Measurements from ENCODE around the gene IFFO2. TPM values are rescaled to one million over a fixed set of nuclear protein-coding genes. Genes with fewer than 3 reads are reported as not detected.

IFFO2 gene
- 4.3 TPM for total RNA-seq
- 14.2 TPM for polyA plus RNA-seq

- peak within 1 kb of the TSS; percentile 78 for H3K27ac ChIP-seq (ENCODE audit: low read depth)
- H3K4me1 ChIP-seq (ENCODE audit: insufficient read depth): no peaks in the 10 kb centered on the region
- H3K4me3 ChIP-seq (ENCODE audit: low read depth, low read length): peak within 1 kb of the TSS; percentile 92
- DNase-seq (ENCODE audit: extremely low spot score): peak; percentile 87
- H3K36me3 ChIP-seq (ENCODE audit: insufficient read depth): no peaks in the 10 kb centered on the region
- under 1% methylated on average over 119 of the region's 119 CpGs for WGBS
Observed at GRCh38 chr1:18956193-18957135, at the start of gene IFFO2. Gene IFFO2, minus strand, starts transcription at chr1:18956676. Its CDS starts 344 bp downstream, at chr1:18956332.

GRCh38 chr1:19006000-19006399 lies 49.5 kb upstream of the IFFO2 start:
- H3K4me1 ChIP-seq (ENCODE audit: insufficient read depth): no peaks in the 10 kb centered on the region
- no peak overlapping the region for H3K4me3 ChIP-seq (ENCODE audit: low read depth, low read length)
- no peak for DNase-seq (ENCODE audit: extremely low spot score)
- WGBS: 55% methylated on average over 4 of the region's 4 CpGs
- no peaks in the 10 kb centered on the region for H3K36me3 ChIP-seq (ENCODE audit: insufficient read depth)
- no peak overlapping the region for H3K27ac ChIP-seq (ENCODE audit: low read depth)

- Histone ChIP-seq H3K27ac (ENCODE audit: low read depth) (no peak overlapping the region), H3K4me1 (ENCODE audit: insufficient read depth) (no peaks in the 10 kb centered on the region), H3K4me3 (ENCODE audit: low read depth, low read length) (no peak overlapping the region), H3K36me3 (ENCODE audit: insufficient read depth) (no peaks in the 10 kb centered on the region)
- WGBS: 88% methylated on average over 11 of the region's 11 CpGs
- no peak for DNase-seq (ENCODE audit: extremely low spot score)
Observed at GRCh38 chr1:19003371-19004290, 47.2 kb upstream of the IFFO2 start.

- Histone ChIP-seq H3K27ac (ENCODE audit: low read depth) (no peak overlapping the region), H3K36me3 (ENCODE audit: insufficient read depth) (no peaks in the 10 kb centered on the region), H3K4me1 (ENCODE audit: insufficient read depth) (peaks cover 1% of the 10 kb centered on the region), H3K4me3 (ENCODE audit: low read depth, low read length) (no peak overlapping the region)
- no peak for DNase-seq (ENCODE audit: extremely low spot score)
- WGBS: 80% methylated on average over 2 of the region's 2 CpGs
Observed at GRCh38 chr1:19000065-19000464, 43.6 kb upstream of the IFFO2 start.

- Histone ChIP-seq H3K4me1 (ENCODE audit: insufficient read depth) (peaks cover 1% of the 10 kb centered on the region), H3K27ac (ENCODE audit: low read depth) (no peak overlapping the region), H3K36me3 (ENCODE audit: insufficient read depth) (no peaks in the 10 kb centered on the region), H3K4me3 (ENCODE audit: low read depth, low read length) (no peak overlapping the region)
- DNase-seq (ENCODE audit: extremely low spot score): no peak
- 20% methylated on average over 2 of the region's 2 CpGs for WGBS
Observed at GRCh38 chr1:18999359-18999758, 42.9 kb upstream of the IFFO2 start.

GRCh38 chr1:18998016-18998724 lies 41.7 kb upstream of the IFFO2 start:
- 83% methylated on average over 9 of the region's 9 CpGs for WGBS
- H3K27ac ChIP-seq (ENCODE audit: low read depth): no peak overlapping the region
- DNase-seq (ENCODE audit: extremely low spot score): no peak

GRCh38 chr1:18997508-18997907 lies 41.0 kb upstream of the IFFO2 start:
- H3K4me3 ChIP-seq (ENCODE audit: low read depth, low read length): no peak overlapping the region
- 92% methylated on average over 6 of the region's 6 CpGs for WGBS
- no peak for DNase-seq (ENCODE audit: extremely low spot score)
- H3K36me3 ChIP-seq (ENCODE audit: insufficient read depth): no peaks in the 10 kb centered on the region
- H3K27ac ChIP-seq (ENCODE audit: low read depth): no peak overlapping the region
- peaks cover 1% of the 10 kb centered on the region for H3K4me1 ChIP-seq (ENCODE audit: insufficient read depth)

More at GRCh38 chr1:18998016-18998724, 41.7 kb upstream of the IFFO2 start:
- H3K4me1 ChIP-seq (ENCODE audit: insufficient read depth): peaks cover 1% of the 10 kb centered on the region
- no peak overlapping the region for H3K4me3 ChIP-seq (ENCODE audit: low read depth, low read length)
- no peaks in the 10 kb centered on the region for H3K36me3 ChIP-seq (ENCODE audit: insufficient read depth)

GRCh38 chr1:18996548-18997177 lies 40.2 kb upstream of the IFFO2 start:
- Histone ChIP-seq H3K36me3 (ENCODE audit: insufficient read depth) (no peaks in the 10 kb centered on the region), H3K27ac (ENCODE audit: low read depth) (no peak overlapping the region), H3K4me1 (ENCODE audit: insufficient read depth) (peaks cover 1% of the 10 kb centered on the region), H3K4me3 (ENCODE audit: low read depth, low read length) (no peak overlapping the region)
- DNase-seq (ENCODE audit: extremely low spot score): no peak
- WGBS: 82% methylated on average over 6 of the region's 6 CpGs

GRCh38 chr1:18994381-18994780 lies 37.9 kb upstream of the IFFO2 start:
- H3K4me1 ChIP-seq (ENCODE audit: insufficient read depth): peaks cover 1% of the 10 kb centered on the region
- no peak overlapping the region for H3K27ac ChIP-seq (ENCODE audit: low read depth)
- H3K4me3 ChIP-seq (ENCODE audit: low read depth, low read length): no peak overlapping the region
- no peaks in the 10 kb centered on the region for H3K36me3 ChIP-seq (ENCODE audit: insufficient read depth)
- WGBS: 90% methylated on average over 6 of the region's 6 CpGs
- DNase-seq (ENCODE audit: extremely low spot score): no peak

- Histone ChIP-seq H3K4me3 (ENCODE audit: low read depth, low read length) (no peak overlapping the region), H3K4me1 (ENCODE audit: insufficient read depth) (no peaks in the 10 kb centered on the region), H3K27ac (ENCODE audit: low read depth) (no peak overlapping the region), H3K36me3 (ENCODE audit: insufficient read depth) (no peaks in the 10 kb centered on the region)
- no peak for DNase-seq (ENCODE audit: extremely low spot score)
- WGBS: 74% methylated on average over 3 of the region's 3 CpGs
Observed at GRCh38 chr1:18992646-18993045, 36.2 kb upstream of the IFFO2 start.

GRCh38 chr1:18991585-18991984 lies 35.1 kb upstream of the IFFO2 start:
- no peak overlapping the region for H3K4me3 ChIP-seq (ENCODE audit: low read depth, low read length)
- DNase-seq (ENCODE audit: extremely low spot score): no peak
- no peaks in the 10 kb centered on the region for H3K4me1 ChIP-seq (ENCODE audit: insufficient read depth)
- WGBS: 96% methylated on average over 3 of the region's 3 CpGs
- no peaks in the 10 kb centered on the region for H3K36me3 ChIP-seq (ENCODE audit: insufficient read depth)
- no peak overlapping the region for H3K27ac ChIP-seq (ENCODE audit: low read depth)

- Histone ChIP-seq H3K27ac (ENCODE audit: low read depth) (no peak overlapping the region), H3K4me3 (ENCODE audit: low read depth, low read length) (no peak overlapping the region), H3K4me1 (ENCODE audit: insufficient read depth) (no peaks in the 10 kb centered on the region), H3K36me3 (ENCODE audit: insufficient read depth) (no peaks in the 10 kb centered on the region)
- DNase-seq (ENCODE audit: extremely low spot score): no peak
- 81% methylated on average over 9 of the region's 9 CpGs for WGBS
Observed at GRCh38 chr1:18989896-18990295, 33.4 kb upstream of the IFFO2 start.
